GM18517 (cell line): ENCODE results near the gene FAM149B1.

ENCODE experiments used
- ATAC-seq: cut with Tn5 transposase; IDR thresholded peaks from one replicate; pipeline ENCODE4 v1.9.1; 2021; ENCODE audit warnings: mild to moderate bottlenecking, moderate library complexity; ENCODE audit not compliant: unreplicated experiment

Gene FAM149B1

DNA sequence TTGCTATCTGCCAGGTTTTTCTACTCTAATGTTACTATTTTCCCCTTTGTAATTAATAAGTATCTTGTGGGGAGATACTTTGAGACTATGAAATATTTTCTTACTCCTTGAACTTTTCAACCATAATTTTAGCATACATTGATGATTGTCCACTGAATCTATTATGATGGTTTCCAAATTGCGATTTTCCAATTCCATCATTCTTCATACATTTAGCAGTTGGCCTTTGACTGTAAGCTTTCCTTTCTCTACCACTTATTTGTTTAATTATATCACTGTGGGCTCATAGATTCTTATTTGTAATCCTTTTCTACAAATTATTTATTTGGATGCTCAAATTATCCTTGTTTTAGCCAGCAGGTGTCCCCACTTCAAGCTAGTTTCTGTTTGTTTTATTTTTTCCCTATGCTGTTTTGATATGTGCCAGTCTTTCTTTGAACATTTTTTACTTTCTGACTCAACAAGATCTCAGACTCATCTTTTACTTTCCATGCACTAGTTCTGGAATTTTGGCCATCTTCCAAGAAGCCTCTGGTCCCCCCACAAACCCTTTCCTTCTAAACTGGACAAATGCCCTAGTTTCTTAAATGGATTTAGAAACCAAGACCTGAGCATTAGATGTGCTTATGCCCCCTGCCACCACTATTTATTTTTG is 95.9 kb downstream of the FAM149B1 start:
- ATAC-seq = no peak

DNA sequence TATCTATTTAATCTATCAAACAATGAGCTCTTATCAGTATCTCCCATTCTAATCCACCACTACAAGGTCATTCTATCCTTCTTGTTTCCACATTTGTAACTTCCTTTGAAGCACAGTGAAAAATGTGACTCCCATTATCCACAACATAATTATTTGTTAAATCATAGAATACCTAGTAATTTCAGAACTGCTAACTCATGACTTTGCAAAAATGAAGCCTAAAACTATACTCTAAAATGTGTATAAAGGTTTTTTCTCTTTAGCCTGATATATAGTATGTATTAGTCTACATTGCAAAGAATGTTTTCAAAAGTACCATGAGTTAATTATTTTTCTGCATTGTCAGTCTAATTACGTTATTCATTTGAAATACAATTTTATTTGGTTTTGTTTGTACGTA is 96.5 kb downstream of the FAM149B1 start:
- ATAC-seq = no peak

DNA sequence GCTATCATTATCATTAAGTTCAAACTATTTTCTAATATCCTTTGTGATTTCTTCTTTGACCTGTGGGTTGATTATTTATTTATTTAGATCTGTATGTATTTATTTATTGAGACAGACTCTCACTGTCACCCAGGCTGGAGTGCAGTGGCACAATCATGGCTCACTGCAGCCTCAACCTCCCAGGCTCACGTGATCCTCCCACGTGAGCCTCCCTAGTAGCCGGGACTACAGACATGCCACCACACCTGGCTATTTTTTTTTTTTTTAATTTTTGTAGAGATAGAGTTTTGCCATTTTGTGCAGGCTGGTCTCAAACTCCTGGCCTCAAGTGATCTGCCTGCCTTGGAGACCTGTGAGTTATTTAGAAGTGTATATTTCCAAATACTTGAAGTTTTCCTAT is 113.2 kb downstream of the FAM149B1 start:
- ATAC-seq = no peak

GRCh38 chr10:73287441-73287840 is 119.5 kb downstream of the FAM149B1 start:
- no peak for ATAC-seq

DNA sequence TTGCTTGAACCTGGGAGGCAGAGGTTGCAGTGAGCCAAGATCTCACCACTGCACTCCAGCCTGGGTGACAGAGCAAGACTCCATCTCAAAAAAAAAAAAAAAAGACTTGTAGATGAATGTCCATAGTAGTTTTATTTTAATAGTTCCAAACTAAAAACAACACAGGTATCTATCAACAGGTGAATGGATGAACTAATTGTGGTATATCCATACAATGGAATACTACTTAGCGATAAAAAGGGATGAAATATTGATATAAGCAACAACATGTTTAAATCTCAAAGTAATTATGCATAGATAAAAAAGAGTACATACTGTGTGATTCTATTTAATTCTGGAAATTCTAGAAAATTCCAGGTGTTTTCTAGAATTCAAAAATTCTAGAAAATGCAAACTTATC is 122.0 kb downstream of the FAM149B1 start:
- ATAC-seq = no peak

GRCh38 chr10:73293461-73293860 is 125.5 kb downstream of the FAM149B1 start:
- no peak for ATAC-seq
